Heart left ventricle (tissue), 16 donors: ENCODE data around the gene IGSF8. TPM values are rescaled to one million over a fixed set of nuclear protein-coding genes. Genes with fewer than 3 reads are reported as not detected.
A peak's percentile ranks its signal among the peaks of the same experiment; 100 is the strongest.

Experiments used
- ATAC-seq, 4 donors: fragments of 200-7000 bp; cut with Tn5 transposase; one replicate each; pipeline ENCODE4 v1.9.1; 2020 to 2022; ENCODE audit warnings: moderate library complexity in 4 of 4, mild to moderate bottlenecking in 3 of 4, moderate number of reproducible peaks in 1 of 4
- DNase-seq, 5 donors: peaks; one replicate each; pipeline ENCODE4 v3.0.0-alpha.2; 2020
- H3K27ac ChIP-seq, 12 donors: fragments of 200-600 bp; sonication (generic) in 4 of 12; one replicate each; pipeline versions ENCODE4 v1.5.0 to v1.8.0; 2016 to 2022; ENCODE audit warnings: mild to moderate bottlenecking in 2 of 12
- H3K27me3 ChIP-seq, 9 donors: fragments of 200-600 bp; sonication (generic) in 2 of 9; one replicate each; pipeline versions ENCODE4 v1.5.1 to v1.8.0; 2016 to 2022; ENCODE audit warnings: mild to moderate bottlenecking in 3 of 9
- H3K36me3 ChIP-seq, 9 donors: fragments of 200-600 bp; sonication (generic) in 2 of 9; one replicate each; pipeline versions ENCODE4 v1.5.0 to v1.8.0; 2018 to 2022; ENCODE audit warnings: mild to moderate bottlenecking in 2 of 9
- H3K4me1 ChIP-seq, 12 donors: fragments of 200-600 bp; sonication (generic) in 4 of 12; one replicate each; pipeline versions ENCODE4 v1.5.0 to v1.8.0; 2016 to 2022; ENCODE audit warnings: mild to moderate bottlenecking in 3 of 12
- H3K4me3 ChIP-seq, 12 donors: fragments of 200-600 bp; sonication (generic) in 4 of 12; one replicate each; pipeline versions ENCODE4 v1.5.0 to v1.8.0; 2017 to 2022; ENCODE audit warnings: mild to moderate bottlenecking in 9 of 12, moderate library complexity in 4 of 12
- H3K9me3 ChIP-seq, 12 donors: fragments of 200-600 bp; sonication (generic) in 4 of 12; one replicate each; pipeline versions ENCODE4 v1.5.0 to v1.8.0; 2016 to 2022; ENCODE audit warnings: mild to moderate bottlenecking in 1 of 12
- POLR2A ChIP-seq, 2 donors: fragments of 450-650 bp; IDR thresholded peaks; one replicate each; pipeline ENCODE4 v1.6.1; 2017; ENCODE audit warnings: antibody characterized with exemption in 2 of 2, mild to moderate bottlenecking in 2 of 2, moderate library complexity in 2 of 2
- WGBS, 4 donors: extraction: QIAGEN DNeasy Blood & Tissue Kit in 2 of 4; methylation state at CpG; one replicate each; pipeline versions ENCODE4 v1.1.5 to v1.1.7; 2013 to 2018; 5-methylcytosine and 5-hydroxymethylcytosine counted together
- intact Hi-C, 10 donors: fragments of 100-400 bp; cut with DNase I; formaldehyde crosslinking; loops; one replicate each; pipeline versions ENCODE4 v1.11.1 to v1.14.2; 2022
- polyA plus RNA-seq, 2 donors: library from polyadenylated mRNA; stranded (reverse); fragments of 200-250 nt; gene quantifications; one replicate each; pipeline ENCODE4 v1.2.3, GENCODE V29; 2013
- total RNA-seq, 9 donors: library from RNA; depleted of rRNA in 2 of 9; stranded (reverse); fragments of >200 nt in 2 of 9; fragmentation: NEBNext Ultra II Directional in 3 of 9; extraction: Animal tissue kit (Norgen Biotek cat#: 25700) in 3 of 9; gene quantifications; one replicate each; pipeline versions ENCODE4 v1.1.0 to v1.2.4, GENCODE V29; 2016 to 2023
- TF ChIP-seq, protein P1 (sequence below), 12 donors: fragments of 200-600 bp; sonication (generic) in 4 of 12; IDR thresholded peaks; one replicate each; pipeline versions ENCODE4 v1.5.0 to v1.8.0; 2018 to 2022; ENCODE audit warnings: antibody characterized with exemption in 12 of 12, mild to moderate bottlenecking in 5 of 12
- donor health status: ischemic (EF 13 %, LVEDD 7.1; RV severe dilation, severe dysfunction).
- donor health status: healthy with polysubstance abuse.
- donor health status: DM: no; HTN: yes; CAD: no.
- donor health status: DM: no; HTN: no; CAD: no.
- donor health status: ischemic (EF 25% LVEDD 6.9; RV normal size, moderate dysfunction).
- donor health status: ischemic (EF 25% LVEDD 5.7; RV mildly dilated, moderate dysfunction).
- donor health status: healthy.
- donor health status: DM: yes; HTN: yes; CAD: no.
- donor health status: ischemic (EF 35%, LVEDD 5.7; RV mildly dilated, moderate dysfunction).
- donor health status: nonischemic (EF 11% LVEDD 7.7; RV severe dilation, severe dysfunction).
- donor health status: DM: yes; HTN: yes; CAD: no.
- donor health status: PGD.
- donor health status: ischemic (EF 29% LVEDD 5.4; RV normal size, mild dysfunction).
- donor health status: nonischemic (EF 23%, LVEDD 6.1; RV moderate dilation, normal function).

The IGSF8 gene
- total and polyA plus RNA-seq, 11 donors: 15.0 to 49.3 (median 24.8) TPM

DNA sequence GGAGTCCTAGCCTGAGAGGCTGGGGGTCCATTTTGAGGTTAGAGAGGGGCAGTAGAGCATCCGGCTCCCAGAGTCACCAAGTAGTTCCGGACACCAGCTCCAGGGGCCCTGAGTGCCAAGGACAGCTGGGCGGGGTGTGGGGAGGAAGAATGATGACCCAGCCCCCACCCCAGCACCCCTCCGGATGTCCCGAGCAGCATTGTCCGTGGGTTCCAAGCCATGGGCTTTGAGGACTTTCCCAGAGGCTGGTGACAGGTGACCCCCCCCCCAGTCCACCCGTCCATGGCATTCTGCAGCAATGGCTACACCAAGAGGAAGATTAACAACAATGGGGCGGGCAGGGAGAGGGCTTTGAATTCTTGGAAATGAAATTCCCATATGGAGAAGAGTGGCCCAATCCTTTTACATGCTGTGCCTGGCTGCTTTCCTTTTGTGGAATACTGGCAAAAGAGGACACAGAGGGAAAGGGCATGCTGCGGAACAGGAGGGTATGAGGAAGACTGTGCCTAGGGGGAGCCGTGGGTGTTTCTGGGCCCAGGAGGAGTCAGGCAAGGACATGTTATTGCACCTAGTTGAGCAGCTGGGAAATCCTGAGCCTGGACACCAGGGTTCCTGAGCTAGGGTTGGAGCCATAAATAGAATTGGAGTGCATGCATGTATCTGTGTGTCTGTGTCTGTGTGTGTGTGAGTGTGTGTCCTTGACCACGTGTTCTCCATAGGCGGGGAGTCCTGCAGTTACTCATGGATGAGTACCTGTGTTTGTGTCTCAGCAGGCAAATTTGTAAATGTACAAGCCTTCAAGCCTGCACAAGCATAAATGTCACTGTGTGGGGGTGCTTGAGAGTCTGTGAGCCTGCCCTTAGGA lies 18.1 kb upstream of the IGSF8 start:
- Histone ChIP-seq H3K4me1 (peaks cover 0 to 68% (median 36%) of the 10 kb centered on the region in 12 donors), H3K9me3 (no peaks in the 10 kb centered on the region), H3K4me3 (peak overlapping the region; percentile 37 to 86 (median 62)), H3K36me3 (peaks cover 0 to 11% (median 6%) of the 10 kb centered on the region in 9 donors), H3K27ac (peak overlapping the region; percentile 62 to 96 (median 86)), H3K27me3 (no peaks in the 10 kb centered on the region)
- no peak for TF ChIP-seq POLR2A (IDR thresholded peaks at IDR 0.05)
- TF ChIP-seq, protein P1, sequence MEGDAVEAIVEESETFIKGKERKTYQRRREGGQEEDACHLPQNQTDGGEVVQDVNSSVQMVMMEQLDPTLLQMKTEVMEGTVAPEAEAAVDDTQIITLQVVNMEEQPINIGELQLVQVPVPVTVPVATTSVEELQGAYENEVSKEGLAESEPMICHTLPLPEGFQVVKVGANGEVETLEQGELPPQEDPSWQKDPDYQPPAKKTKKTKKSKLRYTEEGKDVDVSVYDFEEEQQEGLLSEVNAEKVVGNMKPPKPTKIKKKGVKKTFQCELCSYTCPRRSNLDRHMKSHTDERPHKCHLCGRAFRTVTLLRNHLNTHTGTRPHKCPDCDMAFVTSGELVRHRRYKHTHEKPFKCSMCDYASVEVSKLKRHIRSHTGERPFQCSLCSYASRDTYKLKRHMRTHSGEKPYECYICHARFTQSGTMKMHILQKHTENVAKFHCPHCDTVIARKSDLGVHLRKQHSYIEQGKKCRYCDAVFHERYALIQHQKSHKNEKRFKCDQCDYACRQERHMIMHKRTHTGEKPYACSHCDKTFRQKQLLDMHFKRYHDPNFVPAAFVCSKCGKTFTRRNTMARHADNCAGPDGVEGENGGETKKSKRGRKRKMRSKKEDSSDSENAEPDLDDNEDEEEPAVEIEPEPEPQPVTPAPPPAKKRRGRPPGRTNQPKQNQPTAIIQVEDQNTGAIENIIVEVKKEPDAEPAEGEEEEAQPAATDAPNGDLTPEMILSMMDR (IDR thresholded peaks at IDR 0.05): no peak
- DNase-seq: peak in 2 of 5 donors; percentile 54 to 58
- intact Hi-C loops: loop anchor here in 2 of 10 donors (10.0 kb wide), 2 partner anchors 58 to 78 kb away; partner anchors contain the start of gene CASQ1 (in 1 of the 2)
- peak; percentile 20 to 41 (median 28) for ATAC-seq
- WGBS, 4 donors: 16 to 40% (median 30%) methylated on average over 12 of the region's 12 CpGs

DNA sequence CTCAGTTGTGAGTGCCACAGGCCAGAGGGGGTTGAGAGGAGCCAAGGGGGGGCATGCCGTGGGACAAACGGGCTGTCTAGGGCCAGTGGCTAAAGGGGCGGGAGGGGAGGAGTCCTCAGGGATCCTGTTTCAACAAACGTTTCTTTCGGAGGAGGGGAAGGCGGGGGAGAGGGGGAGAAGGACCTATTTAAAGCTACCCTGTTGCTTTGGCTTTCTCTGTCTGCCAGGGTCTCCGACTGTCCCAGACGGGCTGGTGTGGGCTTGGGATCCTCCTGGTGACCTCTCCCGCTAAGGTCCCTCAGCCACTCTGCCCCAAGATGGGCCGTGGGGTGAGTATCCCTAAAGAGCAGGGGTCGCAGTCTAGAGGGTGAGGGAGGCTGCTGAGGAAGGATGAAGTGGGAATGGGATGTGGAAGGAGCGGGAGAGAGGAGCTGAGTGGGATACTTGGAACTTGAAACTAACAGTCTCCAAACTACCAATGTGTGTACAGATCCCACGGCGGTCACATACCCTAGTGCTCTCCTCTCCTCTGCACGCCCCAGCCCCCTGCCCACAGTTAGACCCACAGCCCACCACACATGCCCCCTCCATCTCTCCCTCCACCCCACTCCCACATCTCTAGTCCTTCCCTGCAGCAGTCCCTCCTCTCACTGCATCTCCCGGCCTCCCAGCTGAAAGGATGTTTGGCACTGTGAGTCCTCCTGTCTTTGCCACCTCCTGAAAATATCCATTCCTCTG lies 17.3 kb upstream of the IGSF8 start, which contains the start of gene ATP1A2:
Gene ATP1A2 (plus strand): TSS at position 215 of the 738 bp plus-strand sequence. CDS start 103 bp downstream, at position 318.
- WGBS, 4 donors: 21 to 29% (median 25%) methylated on average over 15 to 16 of the region's 16 CpGs
- no peaks in the 10 kb centered on the region for H3K9me3 ChIP-seq
- peak within 1 kb of the TSS; percentile 62 to 96 (median 86) for H3K27ac ChIP-seq
- TF ChIP-seq, protein P1 (IDR thresholded peaks at IDR 0.05): no peak
- TF ChIP-seq POLR2A (IDR thresholded peaks at IDR 0.05): peak; percentile 45 to 85
- H3K27me3 ChIP-seq: no peaks in the 10 kb centered on the region
- H3K4me1 ChIP-seq: peaks cover 0 to 62% (median 36%) of the 10 kb centered on the region in 12 donors
- ATAC-seq (peak; percentile 49 to 74 (median 70)), DNase-seq (peak in 4 of 5 donors; percentile 75 to 87 (median 80))
- H3K4me3 ChIP-seq: peak within 1 kb of the TSS; percentile 37 to 86 (median 62)
- peaks cover 0 to 4% (median 0%) of the 10 kb centered on the region in 9 donors for H3K36me3 ChIP-seq
- intact Hi-C loops: loop anchor here in 2 of 10 donors (10.0 kb wide), 2 partner anchors 59 to 79 kb away; partner anchors contain the start of gene CASQ1 (in 1 of the 2)

DNA sequence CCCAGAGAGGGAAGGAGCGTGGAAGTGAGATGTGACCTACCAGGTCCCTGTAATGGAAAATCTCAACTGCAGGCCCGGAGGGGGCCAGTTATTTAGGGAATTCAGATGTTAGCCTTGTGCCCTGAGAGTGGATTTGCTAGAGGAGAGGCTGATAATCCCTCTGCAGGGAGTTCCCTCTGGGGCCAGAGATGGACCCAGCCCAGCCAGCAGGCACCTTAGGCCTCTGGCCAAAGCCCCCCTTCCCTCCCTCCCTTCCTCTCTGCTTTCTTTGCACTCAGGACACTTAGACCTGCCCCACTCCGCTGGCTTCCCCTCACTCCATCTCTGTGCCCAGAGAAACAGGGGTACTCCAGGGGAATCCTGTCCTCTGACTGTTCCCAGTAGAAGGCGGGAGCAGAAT lies 15.7 kb upstream of the IGSF8 start:
- H3K9me3 ChIP-seq: no peaks in the 10 kb centered on the region
- H3K27ac ChIP-seq: peak overlapping the region in 10 of 12 donors; percentile 80 to 96 (median 87)
- WGBS, 4 donors: 46 to 54% (median 48%) methylated on average over 4 of the region's 4 CpGs
- peaks cover 0 to 3% (median 0%) of the 10 kb centered on the region in 9 donors for H3K36me3 ChIP-seq
- no peaks in the 10 kb centered on the region for H3K27me3 ChIP-seq
- peak in 3 of 5 donors; percentile 43 to 59 (median 59) for DNase-seq
- ATAC-seq: peak in 3 of 4 donors; percentile 8 to 38 (median 23)
- TF ChIP-seq, protein P1 (IDR thresholded peaks at IDR 0.05): no peak
- intact Hi-C loops: loop anchor here in 2 of 10 donors (10.0 kb wide), 2 partner anchors 61 to 81 kb away; partner anchors contain the start of gene CASQ1 (in 1 of the 2)
- H3K4me3 ChIP-seq: no peak overlapping the region
- peaks cover 0 to 48% (median 32%) of the 10 kb centered on the region in 12 donors for H3K4me1 ChIP-seq
